ENCODE results near the gene TRIM65. TPM values are rescaled to one million over a fixed set of nuclear protein-coding genes. Genes with fewer than 3 reads are reported as not detected.
A peak's percentile ranks its signal among the peaks of the same experiment; 100 is the strongest.

Gene TRIM65
- total and polyA plus RNA-seq, 2 of the 13 experiments (the other 11 are each of a cell fraction or from before 2014, with no cell fraction given): 10.3 to 22.4 TPM

DNA sequence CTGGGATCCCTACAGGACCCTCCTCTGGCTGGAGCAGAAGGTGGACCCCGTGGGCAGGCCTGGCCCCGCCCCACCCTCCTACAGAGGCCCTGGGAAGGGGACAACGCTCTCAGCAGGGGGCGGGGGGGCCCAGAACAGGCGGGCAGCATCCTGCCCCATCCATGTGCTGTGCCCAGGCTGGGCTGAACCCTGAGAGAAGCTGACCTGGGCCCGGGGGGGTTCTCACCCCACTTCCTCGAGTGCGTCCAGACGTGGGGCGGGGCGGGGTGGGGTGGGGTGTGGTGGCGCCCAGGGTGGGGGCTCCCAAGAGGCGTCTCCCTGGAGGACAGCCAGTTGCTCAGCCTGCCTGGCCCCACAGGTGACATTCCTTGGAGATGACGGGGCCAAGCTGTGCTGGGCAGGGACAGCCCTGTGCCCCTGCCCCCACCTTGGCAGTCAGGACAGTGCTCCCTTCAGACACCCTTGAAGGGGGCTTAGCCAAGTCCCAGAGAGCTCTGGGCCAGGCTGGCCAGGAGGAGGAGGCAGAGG is 52.2 kb downstream of the TRIM65 start (continued):
- 0 out of 2 replicates have a peak, but pooled peaks have one; percentile 17 for TF ChIP-seq KDM4B (CRISPR knock-in tag; IDR thresholded peaks at IDR 0.05)
- TF ChIP-seq, protein P1, sequence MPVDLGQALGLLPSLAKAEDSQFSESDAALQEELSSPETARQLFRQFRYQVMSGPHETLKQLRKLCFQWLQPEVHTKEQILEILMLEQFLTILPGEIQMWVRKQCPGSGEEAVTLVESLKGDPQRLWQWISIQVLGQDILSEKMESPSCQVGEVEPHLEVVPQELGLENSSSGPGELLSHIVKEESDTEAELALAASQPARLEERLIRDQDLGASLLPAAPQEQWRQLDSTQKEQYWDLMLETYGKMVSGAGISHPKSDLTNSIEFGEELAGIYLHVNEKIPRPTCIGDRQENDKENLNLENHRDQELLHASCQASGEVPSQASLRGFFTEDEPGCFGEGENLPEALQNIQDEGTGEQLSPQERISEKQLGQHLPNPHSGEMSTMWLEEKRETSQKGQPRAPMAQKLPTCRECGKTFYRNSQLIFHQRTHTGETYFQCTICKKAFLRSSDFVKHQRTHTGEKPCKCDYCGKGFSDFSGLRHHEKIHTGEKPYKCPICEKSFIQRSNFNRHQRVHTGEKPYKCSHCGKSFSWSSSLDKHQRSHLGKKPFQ (CRISPR knock-in tag; IDR thresholded peaks at IDR 0.05; ENCODE audit: insufficient replicate concordance): peak; percentile 1
- peak; percentile 52; the same call in 1 of the 2 replicates for TF ChIP-seq ZNF709 (CRISPR knock-in tag; IDR thresholded peaks at IDR 0.05)
- TF ChIP-seq, protein P2, sequence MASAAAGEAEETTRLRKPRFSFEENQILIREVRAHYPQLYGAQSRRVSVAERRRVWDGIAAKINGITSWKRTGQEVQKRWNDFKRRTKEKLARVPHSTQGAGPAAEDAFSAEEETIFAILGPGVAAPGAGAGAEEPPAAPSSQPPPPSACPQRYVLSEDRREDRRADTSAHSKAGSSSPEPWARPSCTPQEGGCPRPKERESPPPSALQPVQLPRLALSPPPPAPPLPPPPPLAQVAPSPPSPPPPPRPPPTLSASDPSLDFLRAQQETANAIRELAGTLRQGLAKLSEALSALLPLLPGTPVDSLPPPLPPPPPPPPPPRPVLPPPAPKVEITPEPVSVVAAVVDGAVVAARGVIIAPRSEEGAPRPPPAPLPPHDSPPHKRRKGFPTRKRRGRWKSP (CRISPR knock-in tag; IDR thresholded peaks at IDR 0.05): 0 out of 2 replicates have a peak, but pooled peaks have one; percentile 14
- TF ChIP-seq, protein P3, sequence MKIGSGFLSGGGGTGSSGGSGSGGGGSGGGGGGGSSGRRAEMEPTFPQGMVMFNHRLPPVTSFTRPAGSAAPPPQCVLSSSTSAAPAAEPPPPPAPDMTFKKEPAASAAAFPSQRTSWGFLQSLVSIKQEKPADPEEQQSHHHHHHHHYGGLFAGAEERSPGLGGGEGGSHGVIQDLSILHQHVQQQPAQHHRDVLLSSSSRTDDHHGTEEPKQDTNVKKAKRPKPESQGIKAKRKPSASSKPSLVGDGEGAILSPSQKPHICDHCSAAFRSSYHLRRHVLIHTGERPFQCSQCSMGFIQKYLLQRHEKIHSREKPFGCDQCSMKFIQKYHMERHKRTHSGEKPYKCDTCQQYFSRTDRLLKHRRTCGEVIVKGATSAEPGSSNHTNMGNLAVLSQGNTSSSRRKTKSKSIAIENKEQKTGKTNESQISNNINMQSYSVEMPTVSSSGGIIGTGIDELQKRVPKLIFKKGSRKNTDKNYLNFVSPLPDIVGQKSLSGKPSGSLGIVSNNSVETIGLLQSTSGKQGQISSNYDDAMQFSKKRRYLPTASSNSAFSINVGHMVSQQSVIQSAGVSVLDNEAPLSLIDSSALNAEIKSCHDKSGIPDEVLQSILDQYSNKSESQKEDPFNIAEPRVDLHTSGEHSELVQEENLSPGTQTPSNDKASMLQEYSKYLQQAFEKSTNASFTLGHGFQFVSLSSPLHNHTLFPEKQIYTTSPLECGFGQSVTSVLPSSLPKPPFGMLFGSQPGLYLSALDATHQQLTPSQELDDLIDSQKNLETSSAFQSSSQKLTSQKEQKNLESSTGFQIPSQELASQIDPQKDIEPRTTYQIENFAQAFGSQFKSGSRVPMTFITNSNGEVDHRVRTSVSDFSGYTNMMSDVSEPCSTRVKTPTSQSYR (CRISPR knock-in tag; IDR thresholded peaks at IDR 0.05; ENCODE audit: borderline replicate concordance): peak; percentile 67
- TF ChIP-seq, protein P4, sequence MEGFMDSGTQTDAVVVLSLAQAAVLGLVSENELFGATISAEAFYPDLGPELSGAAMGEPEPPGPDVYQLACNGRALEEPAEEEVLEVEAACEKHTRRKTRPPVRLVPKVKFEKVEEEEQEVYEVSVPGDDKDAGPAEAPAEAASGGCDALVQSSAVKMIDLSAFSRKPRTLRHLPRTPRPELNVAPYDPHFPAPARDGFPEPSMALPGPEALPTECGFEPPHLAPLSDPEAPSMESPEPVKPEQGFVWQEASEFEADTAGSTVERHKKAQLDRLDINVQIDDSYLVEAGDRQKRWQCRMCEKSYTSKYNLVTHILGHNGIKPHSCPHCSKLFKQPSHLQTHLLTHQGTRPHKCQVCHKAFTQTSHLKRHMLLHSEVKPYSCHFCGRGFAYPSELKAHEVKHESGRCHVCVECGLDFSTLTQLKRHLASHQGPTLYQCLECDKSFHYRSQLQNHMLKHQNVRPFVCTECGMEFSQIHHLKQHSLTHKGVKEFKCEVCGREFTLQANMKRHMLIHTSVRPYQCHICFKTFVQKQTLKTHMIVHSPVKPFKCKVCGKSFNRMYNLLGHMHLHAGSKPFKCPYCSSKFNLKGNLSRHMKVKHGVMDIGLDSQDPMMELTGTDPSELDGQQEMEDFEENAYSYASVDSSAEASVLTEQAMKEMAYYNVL (CRISPR knock-in tag; IDR thresholded peaks at IDR 0.05; ENCODE audit: borderline replicate concordance): 0 out of 2 replicates have a peak, but pooled peaks have one; percentile 33
- peak; percentile 24 for TF ChIP-seq ZNF883 (CRISPR knock-in tag; IDR thresholded peaks at IDR 0.05; ENCODE audit: not compliant biosample characterization)
- 0 out of 2 replicates have a peak, but pooled peaks have one; percentile 13 for TF ChIP-seq ZNF343 (CRISPR knock-in tag; IDR thresholded peaks at IDR 0.05)
- TF ChIP-seq ZNF430 (CRISPR knock-in tag; IDR thresholded peaks at IDR 0.05): 0 out of 2 replicates have a peak, but pooled peaks have one; percentile 28
- TF ChIP-seq, protein P5, sequence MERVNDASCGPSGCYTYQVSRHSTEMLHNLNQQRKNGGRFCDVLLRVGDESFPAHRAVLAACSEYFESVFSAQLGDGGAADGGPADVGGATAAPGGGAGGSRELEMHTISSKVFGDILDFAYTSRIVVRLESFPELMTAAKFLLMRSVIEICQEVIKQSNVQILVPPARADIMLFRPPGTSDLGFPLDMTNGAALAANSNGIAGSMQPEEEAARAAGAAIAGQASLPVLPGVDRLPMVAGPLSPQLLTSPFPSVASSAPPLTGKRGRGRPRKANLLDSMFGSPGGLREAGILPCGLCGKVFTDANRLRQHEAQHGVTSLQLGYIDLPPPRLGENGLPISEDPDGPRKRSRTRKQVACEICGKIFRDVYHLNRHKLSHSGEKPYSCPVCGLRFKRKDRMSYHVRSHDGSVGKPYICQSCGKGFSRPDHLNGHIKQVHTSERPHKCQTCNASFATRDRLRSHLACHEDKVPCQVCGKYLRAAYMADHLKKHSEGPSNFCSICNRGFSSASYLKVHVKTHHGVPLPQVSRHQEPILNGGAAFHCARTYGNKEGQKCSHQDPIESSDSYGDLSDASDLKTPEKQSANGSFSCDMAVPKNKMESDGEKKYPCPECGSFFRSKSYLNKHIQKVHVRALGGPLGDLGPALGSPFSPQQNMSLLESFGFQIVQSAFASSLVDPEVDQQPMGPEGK (CRISPR knock-in tag; IDR thresholded peaks at IDR 0.05): peak; percentile 90
- peak; percentile 36; the same call in 1 of the 2 replicates for TF ChIP-seq ZNF12 (CRISPR knock-in tag; IDR thresholded peaks at IDR 0.05)
- TF ChIP-seq ARID2 (CRISPR knock-in tag; IDR thresholded peaks at IDR 0.05; ENCODE audit: borderline replicate concordance): 0 out of 2 replicates have a peak, but pooled peaks have one; percentile 20
- 0 out of 2 replicates have a peak, but pooled peaks have one; percentile 5 for TF ChIP-seq JUND (CRISPR knock-in tag; IDR thresholded peaks at IDR 0.05)
- peak; percentile 41 for TF ChIP-seq PHF21A (CRISPR knock-in tag; IDR thresholded peaks at IDR 0.05)
- TF ChIP-seq, protein P6, sequence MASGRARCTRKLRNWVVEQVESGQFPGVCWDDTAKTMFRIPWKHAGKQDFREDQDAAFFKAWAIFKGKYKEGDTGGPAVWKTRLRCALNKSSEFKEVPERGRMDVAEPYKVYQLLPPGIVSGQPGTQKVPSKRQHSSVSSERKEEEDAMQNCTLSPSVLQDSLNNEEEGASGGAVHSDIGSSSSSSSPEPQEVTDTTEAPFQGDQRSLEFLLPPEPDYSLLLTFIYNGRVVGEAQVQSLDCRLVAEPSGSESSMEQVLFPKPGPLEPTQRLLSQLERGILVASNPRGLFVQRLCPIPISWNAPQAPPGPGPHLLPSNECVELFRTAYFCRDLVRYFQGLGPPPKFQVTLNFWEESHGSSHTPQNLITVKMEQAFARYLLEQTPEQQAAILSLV (CRISPR knock-in tag; IDR thresholded peaks at IDR 0.05; ENCODE audit: borderline replicate concordance): peak; percentile 43; the same call in 1 of the 2 replicates

Measured in HepG2 (cell line).